ENCODE data around the gene PNPLA2. TPM values are rescaled to one million over a fixed set of nuclear protein-coding genes. Genes with fewer than 3 reads are reported as not detected.

PNPLA2 gene
- total and polyA plus RNA-seq, 2 of the 8 experiments (the other 6 are each of a cell fraction or from before 2014, with no cell fraction given): 30.9 to 62.1 TPM

GRCh38 chr11:870127-870413, 51.4 kb downstream of the PNPLA2 start:
- POLR2A ChIA-PET (ENCODE audit: partially characterized antibody): interaction anchor here (0.8 to 1.7 kb wide), 3 partner anchors 10 to 19 kb away, joined by 3 to 5 read pairs (median 4); no protein-coding TSS in a partner anchor
- H3K14ac ChIP-seq (ENCODE audit: insufficient read length): no peak overlapping the region

More at GRCh38 chr11:870127-870413, 51.4 kb downstream of the PNPLA2 start:
- no peak overlapping the region for H3K23ac ChIP-seq (ENCODE audit: insufficient read length)
- H3K18ac ChIP-seq (ENCODE audit: extremely low read depth, low read length): peak overlapping the region; percentile 13; the same call in 1 of the 2 replicates
- H2AFZ ChIP-seq (ENCODE audit: low read length): no peak overlapping the region
- no peaks in the 10 kb centered on the region for H3K79me1 ChIP-seq (ENCODE audit: low read depth, low read length)
- H3K79me2 ChIP-seq (ENCODE audit: control insufficient read depth in 1 of 2, insufficient read depth in 2 of 2, low read length in 2 of 2): no peaks in the 10 kb centered on the region
- CTCF ChIA-PET (ENCODE audit: partially characterized antibody): interaction anchor here (0.6 to 6.3 kb wide), 13 partner anchors 10 to 181 kb away, joined by 3 to 35 read pairs (median 4); no protein-coding TSS in a partner anchor
- H2BK12ac ChIP-seq (ENCODE audit: low read depth, low read length): no peak overlapping the region
- H3K36me3 ChIP-seq (ENCODE audit: control insufficient read depth in 2 of 4, insufficient read depth in 4 of 4, low read length in 3 of 4): peaks cover 0 to 4% (median 0%) of the 10 kb centered on the region in 4 experiments; a peak in 3 of 8 replicates
- no peak overlapping the region; the same call in 1 of the 2 replicates for H4K8ac ChIP-seq (ENCODE audit: extremely low read depth, insufficient read depth, low read length)
- H3K27me3 ChIP-seq (replicated peaks in 1 of 4; ENCODE audit: control insufficient read depth in 3 of 4, extremely low read depth in 1 of 4, insufficient read depth in 3 of 4, low read length in 3 of 4): no peaks in the 10 kb centered on the region
- H3K4me3 ChIP-seq (ENCODE audit: extremely low read depth in 1 of 4, insufficient read depth in 2 of 4, low read depth in 3 of 4, low read length in 4 of 4): no peak overlapping the region
- H3K56ac ChIP-seq (replicated peaks; ENCODE audit: insufficient read length, low read depth, low read length): no peak overlapping the region
- H2AK5ac ChIP-seq (ENCODE audit: low read depth, low read length): no peak overlapping the region
- no peak overlapping the region for H4K91ac ChIP-seq (replicated peaks; ENCODE audit: insufficient read length, low read length)
- 76% methylated on average over 8 of the region's 8 CpGs; no CpG with 5 or more reads in 1 of the 2 experiments for WGBS, 2 experiments (ENCODE audit: extremely low coverage in 1 of 2, insufficient coverage in 1 of 2, insufficient read length in 1 of 2, insufficient replicate concordance in 2 of 2, low coverage in 1 of 2, low lambda C conversion rate in 2 of 2, missing lambda C conversion rate in 1 of 2)
- no peak for FAIRE-seq
- H3K9me3 ChIP-seq (ENCODE audit: insufficient read depth in 2 of 2, low read depth in 1 of 2, low read length in 1 of 2): no peaks in the 10 kb centered on the region
- no peak overlapping the region for H2BK20ac ChIP-seq (ENCODE audit: low read length)
- no peak overlapping the region for H2BK120ac ChIP-seq (replicated peaks; ENCODE audit: low read depth, low read length)
- no peak overlapping the region for H2BK5ac ChIP-seq (ENCODE audit: low read depth, low read length)
- no peaks in the 10 kb centered on the region for H3K23me2 ChIP-seq (ENCODE audit: low read depth, low read length)
- DNase-seq (ENCODE audit: low read depth in 1 of 2, low spot score in 2 of 2): no peak
- no peak overlapping the region; a peak in 1 of 7 replicates for H3K9ac ChIP-seq (replicated peaks in 1 of 4; ENCODE audit: extremely low read depth in 1 of 4, low read depth in 3 of 4, low read length in 3 of 4)
- no peak overlapping the region for H2BK15ac ChIP-seq (ENCODE audit: low read length)
- peaks cover 0 to 11% (median 7%) of the 10 kb centered on the region in 4 experiments; a peak in 5 of 7 replicates for H3K4me1 ChIP-seq (replicated peaks in 1 of 4; ENCODE audit: control insufficient read depth in 3 of 4, insufficient read depth in 4 of 4, low read length in 3 of 4)
- no peak overlapping the region for H3K27ac ChIP-seq (ENCODE audit: low read depth, low read length)
- no peak overlapping the region for H3K4ac ChIP-seq (replicated peaks; ENCODE audit: insufficient read length, low read depth, low read length)
- H4K5ac ChIP-seq (ENCODE audit: insufficient read length, low read depth, low read length): no peak overlapping the region
- peaks cover 13 to 35% of the 10 kb centered on the region in 2 experiments for H4K20me1 ChIP-seq (replicated peaks in 1 of 2; ENCODE audit: control insufficient read depth in 1 of 2, insufficient read depth in 2 of 2, low read length in 2 of 2)
- no peak overlapping the region; a peak in 1 of 4 replicates for H3K4me2 ChIP-seq (ENCODE audit: insufficient read depth in 1 of 2, low read depth in 2 of 2, low read length in 2 of 2)
- TF ChIP-seq CTCF (IDR thresholded peaks at IDR 0.05; ENCODE audit: control extremely low read depth in 1 of 3, insufficient read depth in 1 of 3, low read depth in 1 of 3, low read length in 3 of 3): peak in 2 of 3 experiments; percentile 31 to 38; a peak in 2 of 4 replicates
- TF ChIP-seq MAX (IDR thresholded peaks at IDR 0.05): peak; percentile 53; the same call in 1 of the 2 replicates
- TF ChIP-seq RAD21 (IDR thresholded peaks at IDR 0.05 in 1 of 2, conservative IDR thresholded peaks at IDR 0.05 in 1 of 2; ENCODE audit: low read depth in 2 of 2, low read length in 2 of 2): peak in 1 of 2 experiments; percentile 24; a peak in 2 of 4 replicates
- TF ChIP-seq HDAC6 (IDR thresholded peaks at IDR 0.05; ENCODE audit: low read depth, low read length): no peak

Measured in H1 (cell line).